HG02852 (cell line): ENCODE data around the gene SMOC2.
"Not testable (repeated sequence)": the region's sequence is repeated elsewhere in the genome, so short reads cannot be mapped to it uniquely, and the experiment has no call there.

Experiments used
- ATAC-seq: cut with Tn5 transposase; IDR thresholded peaks from one replicate; pipeline ENCODE4 v1.9.1; 2021; ENCODE audit warnings: mild to moderate bottlenecking, moderate library complexity; ENCODE audit not compliant: unreplicated experiment

SMOC2 gene

GRCh38 chr6:168597471-168597875, 156.5 kb downstream of the SMOC2 start:
- no peak for ATAC-seq

- ATAC-seq, result no peak
Measured at GRCh38 chr6:168598251-168599117, 157.5 kb downstream of the SMOC2 start.

- ATAC-seq, result no peak
Measured at GRCh38 chr6:168599118-168599494, 158.1 kb downstream of the SMOC2 start.

DNA sequence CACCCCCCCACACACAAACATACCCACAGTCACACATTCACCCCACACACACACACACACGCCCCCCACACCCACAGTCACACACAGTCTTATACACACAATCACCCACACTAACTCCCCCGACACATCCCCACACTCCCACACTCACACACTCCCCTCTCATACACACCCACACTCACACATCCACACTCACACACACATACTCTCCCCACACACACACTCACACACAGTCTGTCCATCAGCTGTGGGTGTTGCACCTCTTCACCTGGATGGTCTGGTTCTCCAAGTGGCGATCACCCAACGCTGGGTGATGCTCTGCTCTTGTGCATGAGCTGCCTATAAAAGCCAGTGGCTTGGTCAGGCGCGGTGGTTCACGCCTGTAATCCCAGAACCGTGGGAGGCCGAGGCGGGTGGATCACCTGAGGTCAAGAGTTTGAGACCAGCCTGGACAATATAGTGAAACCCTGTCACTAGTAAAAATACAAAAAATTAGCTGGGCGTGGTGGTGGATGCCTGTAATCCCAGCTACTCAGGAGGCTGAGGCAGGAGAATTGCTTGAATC, 158.9 kb downstream of the SMOC2 start:
- ATAC-seq, result no peak

DNA sequence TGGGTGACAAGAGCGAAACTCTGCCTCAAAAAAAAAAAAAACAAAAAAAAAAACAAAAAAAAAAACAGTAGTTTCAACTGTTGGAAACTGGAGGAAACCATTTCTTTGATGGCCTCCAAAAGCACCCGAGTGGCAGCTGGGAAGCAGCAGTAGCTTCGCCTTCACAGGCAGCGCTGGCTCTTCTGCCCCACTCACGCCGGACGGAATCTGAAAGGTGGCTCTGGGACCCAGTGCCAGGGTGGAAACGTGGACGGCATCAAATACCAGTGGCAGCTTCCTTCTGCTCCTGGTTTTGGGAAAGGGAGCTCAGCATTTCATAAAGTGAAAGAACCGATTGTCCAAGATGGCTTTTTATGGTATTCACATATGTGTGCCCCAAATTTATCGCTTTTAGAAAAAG, 159.4 kb downstream of the SMOC2 start:
- no peak for ATAC-seq

- ATAC-seq, result no peak
Measured at GRCh38 chr6:168601111-168601510, 160.1 kb downstream of the SMOC2 start.

DNA sequence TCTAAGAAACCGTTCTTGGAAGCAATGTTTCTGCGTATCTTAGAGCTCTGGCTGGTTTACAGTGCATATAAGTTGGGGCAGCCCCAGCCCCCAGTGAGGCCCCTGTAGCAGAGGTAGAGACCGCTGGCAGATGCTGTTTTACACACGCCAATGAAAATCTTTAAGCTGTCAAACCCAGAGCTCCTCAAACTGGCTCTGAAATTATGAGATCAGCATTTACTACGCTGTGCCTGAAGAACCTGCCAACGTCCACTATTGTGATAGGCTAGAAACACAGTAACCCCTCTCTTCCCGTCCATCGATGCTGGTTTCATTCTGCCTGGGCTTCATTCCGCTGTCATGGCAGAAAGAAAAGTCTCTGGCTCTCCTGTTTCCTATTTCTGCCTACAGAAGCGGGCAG, 160.6 kb downstream of the SMOC2 start:
- ATAC-seq, result no peak

GRCh38 chr6:168602576-168602975, 161.6 kb downstream of the SMOC2 start:
- ATAC-seq, result no peak

GRCh38 chr6:168603234-168603633, 162.2 kb downstream of the SMOC2 start:
- ATAC-seq, result no peak

DNA sequence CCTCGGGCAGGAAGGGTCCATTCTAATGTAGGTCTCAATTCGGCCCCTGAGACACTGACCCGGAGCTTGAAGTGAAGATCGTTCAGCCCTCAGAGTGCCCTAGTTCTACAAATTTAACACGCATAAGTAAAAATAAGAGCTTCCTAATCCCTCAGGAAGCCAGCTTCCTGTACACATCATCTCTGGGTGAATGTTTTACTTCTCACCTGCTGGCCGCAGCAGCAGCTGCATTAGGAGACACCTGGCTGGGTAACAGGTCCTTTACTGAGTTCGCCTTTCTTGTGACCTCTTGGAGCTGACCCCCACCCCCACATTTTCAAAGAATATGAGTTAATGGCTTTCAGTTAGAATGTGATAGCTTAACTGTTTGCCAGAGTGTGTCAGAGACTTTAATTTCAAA, 165.0 kb downstream of the SMOC2 start:
- ATAC-seq, result no peak

DNA sequence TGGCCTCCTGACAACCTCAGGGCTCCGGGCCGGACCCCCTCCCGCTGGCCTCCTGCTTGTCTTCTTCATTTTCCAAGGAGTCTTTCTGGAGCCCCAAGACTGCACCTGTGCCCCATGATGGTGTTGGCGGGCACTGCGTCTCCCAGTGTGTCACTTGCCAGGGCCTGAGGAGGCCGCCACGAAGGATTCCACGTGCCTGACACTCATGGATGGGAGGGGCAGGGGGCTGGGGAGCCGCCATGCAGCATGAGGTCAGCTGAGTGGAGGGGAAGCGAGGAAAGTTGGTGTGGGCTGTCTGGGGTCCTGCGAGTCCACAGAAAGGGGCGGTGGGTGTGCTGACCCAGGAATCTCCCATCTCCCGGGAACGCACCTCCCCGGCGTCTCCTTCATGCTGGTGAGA, 165.7 kb downstream of the SMOC2 start:
- no peak for ATAC-seq

DNA sequence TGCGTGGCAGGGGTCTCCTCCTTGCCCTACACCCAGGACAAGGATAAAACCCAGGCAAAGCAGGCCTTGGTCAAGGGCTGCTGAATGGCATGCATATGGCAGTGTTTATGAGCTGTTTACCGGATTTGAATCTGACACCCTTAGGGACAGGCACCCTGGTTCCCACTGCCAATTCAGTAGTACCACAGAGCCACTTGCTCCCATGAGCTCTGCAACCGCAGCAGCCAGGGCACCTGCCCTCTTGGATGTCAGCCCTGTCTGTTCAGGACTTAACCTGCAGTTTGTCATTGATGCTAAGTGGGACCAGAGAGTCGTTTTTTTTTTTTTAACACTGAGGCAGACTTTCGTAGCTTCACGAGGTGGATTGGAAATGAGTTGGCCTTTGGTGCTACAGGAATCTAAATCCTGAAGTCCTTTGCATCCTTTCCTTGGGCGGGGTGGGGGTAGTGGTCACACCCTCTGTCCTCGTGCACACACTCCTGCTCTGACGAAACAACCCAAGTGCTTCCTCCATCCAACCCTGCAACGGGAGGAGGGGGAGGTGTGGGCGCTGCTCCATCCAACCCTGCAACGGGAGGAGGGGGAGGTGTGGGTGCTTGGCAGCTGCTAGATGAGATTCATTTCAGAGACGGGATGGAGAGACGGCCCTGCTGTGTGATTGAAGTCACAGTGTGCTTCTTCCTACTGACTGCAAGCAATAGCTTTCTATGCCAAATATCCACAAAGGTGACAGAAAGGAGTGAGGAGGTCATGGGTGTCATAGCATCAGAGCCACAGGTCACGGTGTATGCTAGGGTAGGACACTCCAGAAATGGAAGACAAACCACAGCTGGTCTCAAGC, 166.5 kb downstream of the SMOC2 start:
- no peak for ATAC-seq

- ATAC-seq, result no peak
Measured at GRCh38 chr6:168608113-168608400, 167.1 kb downstream of the SMOC2 start.

DNA sequence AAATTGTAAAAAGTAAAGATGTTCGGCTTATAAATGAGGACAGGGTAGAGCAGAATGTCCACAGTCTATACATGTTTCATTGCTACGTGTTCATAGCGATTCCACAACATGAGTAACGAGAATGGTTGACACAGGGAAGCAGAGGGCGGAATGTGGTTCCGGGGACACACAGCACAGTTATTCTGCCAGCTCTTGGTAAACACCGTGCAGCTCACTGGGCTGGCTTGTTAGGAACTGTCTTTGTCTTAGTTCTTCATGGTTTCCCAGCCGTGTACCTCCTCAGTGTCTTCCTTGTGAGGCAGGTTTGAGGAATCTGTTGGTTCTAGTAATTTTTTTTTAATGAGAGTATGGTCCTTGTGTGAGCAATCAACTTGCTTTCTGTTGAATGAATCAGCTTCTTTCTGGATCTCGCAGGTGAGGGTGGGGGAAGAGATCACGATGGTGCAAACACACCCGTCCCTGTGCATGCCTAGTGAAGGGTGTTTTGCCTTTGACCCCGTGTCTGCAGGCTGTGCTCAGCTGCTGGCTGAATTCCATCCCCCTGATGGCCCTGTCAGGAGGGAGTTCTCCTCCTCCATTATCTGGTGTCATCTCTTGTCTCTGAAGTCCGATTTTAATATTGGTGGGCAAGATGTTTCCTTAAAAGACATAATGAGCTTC, 168.2 kb downstream of the SMOC2 start:
- ATAC-seq, result no peak

DNA sequence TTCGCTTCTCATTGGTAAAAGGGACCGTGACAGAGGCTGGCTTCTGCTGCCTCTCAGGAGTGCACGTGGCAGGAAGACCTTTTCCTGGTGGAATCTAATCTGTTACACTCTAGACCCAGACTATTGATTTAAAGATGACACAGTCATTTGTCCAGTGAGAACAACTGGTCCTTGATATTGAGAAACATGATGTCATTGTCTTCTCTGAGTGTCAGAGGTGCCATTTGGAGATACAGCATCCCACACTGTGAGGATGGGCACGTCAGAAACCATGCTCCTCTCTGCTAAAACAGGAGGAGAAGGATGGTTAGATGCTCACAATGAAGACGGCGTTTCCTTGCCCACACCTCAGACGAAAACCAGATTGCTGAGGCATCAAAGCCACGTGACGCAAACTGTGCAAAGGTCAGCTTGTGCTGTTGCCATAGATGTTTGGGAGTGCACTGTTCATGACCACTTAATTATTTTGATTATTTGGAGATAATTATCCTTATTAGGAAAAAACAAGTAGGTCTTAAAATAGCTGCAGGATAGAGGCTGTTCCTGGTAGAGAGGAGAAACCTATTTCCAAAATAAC, 169.0 kb downstream of the SMOC2 start:
- no peak for ATAC-seq

GRCh38 chr6:168610966-168611365, 170.0 kb downstream of the SMOC2 start:
- not testable (repeated sequence) for ATAC-seq

- ATAC-seq, result no peak
Measured at GRCh38 chr6:168611691-168612090, 170.7 kb downstream of the SMOC2 start.

DNA sequence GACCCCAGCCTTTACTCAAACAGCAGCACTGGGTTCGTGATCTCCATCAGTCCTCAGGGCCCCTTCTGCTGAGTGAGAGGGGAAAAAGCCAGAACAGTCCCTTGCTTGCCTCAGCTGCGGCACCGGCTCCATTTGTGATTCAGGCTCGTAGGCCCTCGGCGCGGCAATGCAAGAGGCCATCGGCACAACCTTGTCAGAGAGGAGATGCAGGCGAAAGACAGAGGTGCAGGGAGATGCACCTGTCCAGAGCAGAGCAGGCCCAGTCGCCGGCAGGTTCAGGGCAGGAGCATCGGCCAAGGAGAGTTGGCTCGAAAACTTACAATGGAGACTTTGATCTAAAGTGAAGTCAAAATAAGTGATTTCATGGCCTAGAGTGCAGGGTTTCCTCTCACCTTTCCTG, 171.6 kb downstream of the SMOC2 start:
- no peak for ATAC-seq

GRCh38 chr6:168615837-168616236, 174.9 kb downstream of the SMOC2 start:
- no peak for ATAC-seq

DNA sequence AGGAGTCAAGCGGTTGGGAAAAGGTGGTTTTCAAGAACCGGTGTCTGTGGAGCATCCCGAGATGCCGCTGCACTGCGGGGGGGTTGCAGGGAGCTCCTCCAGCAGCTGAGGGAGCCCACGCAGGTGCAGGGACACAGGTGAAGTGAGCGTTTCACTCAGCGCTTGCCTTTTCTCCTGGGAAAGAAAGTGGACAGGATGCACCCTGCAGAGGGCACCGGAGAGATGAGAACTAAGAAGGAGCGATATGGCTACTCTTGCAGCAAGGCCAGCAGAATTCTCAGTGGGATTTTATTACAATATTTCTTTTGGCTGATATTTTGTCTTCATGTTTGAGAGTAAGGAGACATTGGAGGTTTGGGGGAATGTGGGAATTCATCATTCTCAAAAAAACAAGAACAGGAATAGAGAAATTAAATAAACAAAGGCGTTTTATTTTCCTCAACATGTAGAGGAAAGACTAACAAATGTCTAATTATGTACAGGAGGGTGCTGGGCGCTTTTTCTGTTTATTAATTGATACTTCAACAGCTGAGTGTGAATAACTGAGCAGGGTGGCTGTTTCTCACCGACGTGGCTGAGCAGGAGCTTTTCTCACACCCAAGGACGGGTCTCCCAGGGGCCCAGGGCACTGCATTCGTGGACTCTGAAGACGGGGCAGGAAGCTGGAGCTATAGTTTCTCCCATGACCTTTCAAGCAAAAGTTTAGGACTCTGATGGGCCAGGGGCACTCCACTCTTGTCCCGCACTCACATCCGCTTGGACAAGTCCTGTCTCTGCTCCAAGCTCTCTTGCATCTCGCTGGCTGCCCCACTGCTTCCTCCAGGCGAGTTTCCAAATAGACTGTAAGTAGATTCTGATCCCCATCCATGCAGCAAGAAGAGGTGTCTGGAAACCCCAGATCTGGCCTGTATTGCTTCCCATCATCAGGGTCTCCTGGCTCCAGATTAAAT, 176.1 kb downstream of the SMOC2 start:
- no peak for ATAC-seq
